ENCODE data around the gene RIC8B. TPM values are rescaled to one million over a fixed set of nuclear protein-coding genes. Genes with fewer than 3 reads are reported as not detected.

RIC8B gene
- total RNA-seq, 1 experiment from 2014 or later = 14.9 TPM

GRCh38 chr12:106760184-106760531 lies 14.3 kb upstream of the RIC8B start:
- Histone ChIP-seq H3K4me3 (no peak overlapping the region), H3K79me2 (ENCODE audit: low read depth) (no peaks in the 10 kb centered on the region), H3K27ac (no peak overlapping the region), H3K4me1 (replicated peaks; ENCODE audit: insufficient read depth) (no peaks in the 10 kb centered on the region), H3K9me3 (ENCODE audit: insufficient read depth, low read depth) (no peaks in the 10 kb centered on the region), H3K9me2 (ENCODE audit: insufficient read depth) (no peaks in the 10 kb centered on the region), H2AFZ (no peak overlapping the region), H3K27me3 (ENCODE audit: insufficient read depth, low read depth) (no peaks in the 10 kb centered on the region), H3F3A (ENCODE audit: insufficient read depth, low read depth) (no peaks in the 10 kb centered on the region), H3K4me2 (no peak overlapping the region), H3K36me3 (ENCODE audit: low read depth) (no peaks in the 10 kb centered on the region), H4K20me1 (ENCODE audit: insufficient read depth) (no peaks in the 10 kb centered on the region)
- BruUV-seq (replicated peaks) = no TSS peak
- intact Hi-C loops (cut with micrococcal nuclease; ENCODE audit: unreplicated experiment) = no loop called here
- TF ChIP-seq EZH2 (IDR thresholded peaks at IDR 0.05; ENCODE audit: low read depth) = no peak
- ChIA-PET CTCF (no interaction called here), POLR2A (ENCODE audit: unreplicated experiment) (no interaction called here)
- DNase-seq = no peak

- TF ChIP-seq EZH2 (IDR thresholded peaks at IDR 0.05; ENCODE audit: low read depth) = no peak
- TF ChIP-seq CTCF (conservative IDR thresholded peaks at IDR 0.05) = no peak
- Histone ChIP-seq H3K27me3 (ENCODE audit: insufficient read depth, low read depth) (0 out of 2 replicates have a peak, but pooled peaks cover 3% of the 10 kb centered on the region), H3K79me2 (ENCODE audit: low read depth) (no peaks in the 10 kb centered on the region), H3K4me3 (no peak overlapping the region), H2AFZ (no peak overlapping the region), H4K20me1 (ENCODE audit: insufficient read depth) (no peaks in the 10 kb centered on the region), H3K27ac (no peak overlapping the region), H3K4me1 (replicated peaks; ENCODE audit: insufficient read depth) (no peaks in the 10 kb centered on the region), H3K36me3 (ENCODE audit: low read depth) (no peaks in the 10 kb centered on the region), H3F3A (ENCODE audit: insufficient read depth, low read depth) (no peaks in the 10 kb centered on the region), H3K9me3 (ENCODE audit: insufficient read depth, low read depth) (no peaks in the 10 kb centered on the region), H3K9me2 (ENCODE audit: insufficient read depth) (no peaks in the 10 kb centered on the region), H3K4me2 (no peak overlapping the region)
- POLR2A ChIA-PET (ENCODE audit: unreplicated experiment) = no interaction called here
- CTCF ChIA-PET = no interaction called here
- intact Hi-C loops (cut with micrococcal nuclease; ENCODE audit: unreplicated experiment) = no loop called here
- no TSS peak for BruUV-seq (replicated peaks)
- DNase-seq = no peak
Measured at GRCh38 chr12:106764220-106764619, 10.3 kb upstream of the RIC8B start.

- H3K36me3 ChIP-seq (ENCODE audit: low read depth) = no peaks in the 10 kb centered on the region
- intact Hi-C loops (cut with micrococcal nuclease; ENCODE audit: unreplicated experiment) = no loop called here
- H3K27me3 ChIP-seq (ENCODE audit: insufficient read depth, low read depth) = 0 out of 2 replicates have a peak, but pooled peaks cover 3% of the 10 kb centered on the region
- no peaks in the 10 kb centered on the region for H3K79me2 ChIP-seq (ENCODE audit: low read depth)
- no peaks in the 10 kb centered on the region for H3K4me1 ChIP-seq (replicated peaks; ENCODE audit: insufficient read depth)
- H3K4me3 ChIP-seq = no peak overlapping the region
- no peaks in the 10 kb centered on the region for H4K20me1 ChIP-seq (ENCODE audit: insufficient read depth)
- CTCF ChIA-PET = no interaction called here
- DNase-seq = no peak
- no peak overlapping the region for H3K4me2 ChIP-seq
- H3K9me2 ChIP-seq (ENCODE audit: insufficient read depth) = no peaks in the 10 kb centered on the region
- BruUV-seq (replicated peaks) = no TSS peak
- no peaks in the 10 kb centered on the region for H3F3A ChIP-seq (ENCODE audit: insufficient read depth, low read depth)
- TF ChIP-seq CTCF (conservative IDR thresholded peaks at IDR 0.05) (no peak), EZH2 (IDR thresholded peaks at IDR 0.05; ENCODE audit: low read depth) (no peak)
- H3K9me3 ChIP-seq (ENCODE audit: insufficient read depth, low read depth) = no peaks in the 10 kb centered on the region
- POLR2A ChIA-PET (ENCODE audit: unreplicated experiment) = no interaction called here
- H2AFZ ChIP-seq = no peak overlapping the region
- no peak overlapping the region for H3K27ac ChIP-seq
Measured at GRCh38 chr12:106764738-106765137, 9.7 kb upstream of the RIC8B start.

- no peak overlapping the region for H3K4me3 ChIP-seq
- no peaks in the 10 kb centered on the region for H3K36me3 ChIP-seq (ENCODE audit: low read depth)
- no peak for DNase-seq
- no peaks in the 10 kb centered on the region for H4K20me1 ChIP-seq (ENCODE audit: insufficient read depth)
- H3K4me1 ChIP-seq (replicated peaks; ENCODE audit: insufficient read depth) = no peaks in the 10 kb centered on the region
- POLR2A ChIA-PET (ENCODE audit: unreplicated experiment) = no interaction called here
- TF ChIP-seq EZH2 (IDR thresholded peaks at IDR 0.05; ENCODE audit: low read depth) (no peak), CTCF (conservative IDR thresholded peaks at IDR 0.05) (no peak)
- no peak overlapping the region for H3K27ac ChIP-seq
- H3F3A ChIP-seq (ENCODE audit: insufficient read depth, low read depth) = no peaks in the 10 kb centered on the region
- H3K79me2 ChIP-seq (ENCODE audit: low read depth) = no peaks in the 10 kb centered on the region
- CTCF ChIA-PET = interaction anchor here (0.6 kb wide), 1 partner anchor 161 kb away, joined by 5 read pairs; no protein-coding TSS in a partner anchor
- H2AFZ ChIP-seq = no peak overlapping the region
- H3K27me3 ChIP-seq (ENCODE audit: insufficient read depth, low read depth) = 0 out of 2 replicates have a peak, but pooled peaks cover 3% of the 10 kb centered on the region
- BruUV-seq (replicated peaks) = no TSS peak
- H3K4me2 ChIP-seq = no peak overlapping the region
- no peaks in the 10 kb centered on the region for H3K9me2 ChIP-seq (ENCODE audit: insufficient read depth)
- no peaks in the 10 kb centered on the region for H3K9me3 ChIP-seq (ENCODE audit: insufficient read depth, low read depth)
- intact Hi-C loops (cut with micrococcal nuclease; ENCODE audit: unreplicated experiment) = no loop called here
Measured at GRCh38 chr12:106766393-106766826, 8.1 kb upstream of the RIC8B start.
